GM18870 (cell line): ENCODE results near the gene TMEM131.
"Not testable (repeated sequence)": the region's sequence is repeated elsewhere in the genome, so short reads cannot be mapped to it uniquely, and the experiment has no call there.

ENCODE experiments used
- ATAC-seq: cut with Tn5 transposase; IDR thresholded peaks from one replicate; pipeline ENCODE4 v1.9.1; 2021; ENCODE audit warnings: moderate library complexity; ENCODE audit not compliant: unreplicated experiment

TMEM131 gene

DNA sequence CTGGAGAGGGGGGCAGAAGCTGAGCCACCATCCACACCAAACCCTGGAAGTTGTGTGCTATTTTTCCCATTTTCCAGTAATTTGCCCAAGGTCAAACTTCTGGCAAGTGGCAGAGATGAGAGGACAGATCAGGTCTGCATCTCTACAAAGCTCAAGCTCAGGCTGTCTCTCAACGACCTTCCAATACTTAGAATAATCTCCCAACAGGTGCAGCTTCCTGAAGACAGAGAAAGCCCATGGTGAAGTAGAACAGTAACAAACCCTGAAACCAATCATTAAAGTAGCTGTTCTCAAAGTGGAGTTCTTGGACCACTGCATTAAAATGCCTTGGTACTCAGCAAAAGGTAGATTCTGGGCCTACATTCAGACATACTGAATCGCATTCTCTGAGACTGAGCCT is 37.6 kb downstream of the TMEM131 start:
- no peak for ATAC-seq

DNA sequence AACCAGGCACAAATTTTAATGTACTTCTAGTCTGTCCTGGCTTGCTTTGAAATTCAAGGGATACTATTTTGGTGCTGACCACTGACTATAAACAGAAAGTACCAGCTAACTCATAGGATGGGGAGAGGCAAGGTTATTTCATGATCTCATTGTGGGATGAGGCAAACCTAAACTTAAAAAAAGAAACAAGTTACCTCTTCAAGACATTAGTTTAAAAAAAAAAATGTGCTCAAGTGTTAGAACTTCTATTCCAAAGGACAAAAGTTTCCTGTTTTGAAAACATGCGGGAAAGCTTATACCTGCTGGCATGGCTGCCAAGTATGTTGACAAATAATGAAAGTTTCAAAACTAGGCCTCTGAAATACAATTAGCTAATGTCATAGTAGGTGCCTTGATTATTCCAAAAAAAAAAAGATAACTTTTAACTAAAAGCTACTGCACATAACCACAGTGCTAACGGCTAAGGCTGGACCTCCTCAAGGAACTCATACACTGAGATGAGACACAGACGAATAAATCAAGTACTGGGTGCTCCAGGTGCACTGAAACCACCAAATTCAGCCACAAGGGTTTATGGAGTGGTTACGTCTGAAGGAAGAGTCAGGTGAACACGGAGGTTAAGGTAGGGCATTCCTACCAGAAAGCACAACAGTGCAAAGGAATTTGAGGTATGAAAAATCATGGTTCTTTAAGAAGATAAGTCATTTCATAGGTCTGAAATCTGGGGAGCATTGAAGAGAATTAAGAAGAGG is 38.1 kb downstream of the TMEM131 start:
- no peak for ATAC-seq

DNA sequence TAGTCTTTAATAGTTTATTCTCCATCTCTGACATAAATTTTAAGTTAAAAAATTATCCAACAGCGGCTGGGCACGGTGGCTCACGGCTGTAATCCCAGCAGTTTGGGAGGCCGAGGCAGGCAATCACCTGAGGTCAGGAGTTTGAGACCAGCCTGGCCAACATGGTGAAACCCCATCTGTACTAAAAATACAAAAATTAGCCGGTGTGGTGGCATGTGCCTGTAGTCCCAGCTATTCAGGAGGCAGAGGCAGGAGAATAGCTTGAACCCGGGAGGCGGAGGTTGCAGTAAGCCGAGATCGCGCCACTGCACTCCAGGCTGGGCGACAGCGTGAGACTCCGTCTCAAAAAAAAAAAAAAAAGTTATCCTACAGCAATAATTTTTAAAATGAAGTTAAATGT is 39.0 kb downstream of the TMEM131 start:
- not testable (repeated sequence) for ATAC-seq

- ATAC-seq: no peak
Measured at GRCh38 chr2:97953853-97954252, 41.9 kb downstream of the TMEM131 start.

- no peak for ATAC-seq
Measured at GRCh38 chr2:97952357-97952756, 43.4 kb downstream of the TMEM131 start.

DNA sequence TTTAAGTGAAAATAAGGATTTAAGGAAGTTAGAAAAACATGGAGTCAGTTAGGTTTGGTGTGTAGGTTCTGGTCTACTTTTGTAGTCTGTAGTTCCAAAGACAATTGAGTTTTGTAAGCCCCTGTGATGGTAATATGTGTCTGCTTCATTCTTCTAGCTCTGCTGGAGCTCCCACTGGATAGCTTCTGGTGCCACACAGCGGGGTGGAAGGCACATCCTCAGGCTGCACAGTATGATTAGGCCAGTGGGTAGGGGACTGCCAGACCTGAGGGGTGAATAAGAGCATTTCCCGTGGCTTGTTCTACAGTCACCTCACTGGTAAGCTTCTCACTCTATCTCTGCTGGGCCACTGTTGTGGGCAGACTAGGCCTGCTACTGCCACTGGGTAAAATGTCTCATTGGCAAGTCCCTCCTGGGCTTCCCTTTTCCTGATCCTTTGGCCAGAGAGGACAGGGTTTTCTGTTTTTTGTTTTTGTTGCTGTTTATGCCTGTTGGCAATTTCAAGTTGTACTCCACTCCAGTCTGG is 44.5 kb downstream of the TMEM131 start:
- no peak for ATAC-seq

DNA sequence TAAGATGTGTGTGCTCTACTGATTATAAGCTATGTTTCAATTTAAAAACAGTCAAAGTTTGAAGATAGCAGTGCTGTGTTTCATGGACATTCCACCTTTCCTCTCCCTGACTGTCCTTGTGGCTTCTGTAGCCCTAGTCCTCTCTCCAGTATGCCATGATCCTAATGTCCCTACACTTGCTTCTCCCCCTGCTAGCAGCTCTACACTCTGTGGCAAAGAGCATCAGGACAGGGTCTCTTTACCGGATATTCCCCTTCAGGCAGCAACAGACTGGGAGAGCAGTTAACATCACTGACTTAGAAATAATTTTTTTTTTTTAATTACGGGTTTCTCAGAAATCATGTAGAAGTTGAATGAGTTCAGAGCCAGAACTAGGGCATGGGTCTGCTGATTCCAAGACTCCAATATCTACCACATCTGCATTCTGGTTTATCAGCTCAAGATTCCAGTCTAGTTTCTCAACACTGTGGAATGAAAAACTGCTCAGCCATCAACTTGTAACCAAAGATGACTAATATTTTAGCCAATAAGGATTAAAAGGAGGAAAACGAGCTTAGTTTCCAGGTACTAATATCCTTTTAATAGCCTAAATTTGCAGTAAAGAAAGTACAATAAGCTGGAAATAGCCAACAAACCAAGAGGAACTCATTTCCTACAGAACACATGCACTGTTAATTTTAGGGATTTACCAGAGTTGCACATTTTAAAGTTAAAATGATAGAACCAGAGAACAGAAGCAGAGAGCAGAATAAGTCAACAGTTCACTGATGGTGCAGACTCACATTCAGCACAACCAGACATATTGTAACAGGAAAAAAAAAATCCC is 45.2 kb downstream of the TMEM131 start:
- no peak for ATAC-seq

GRCh38 chr2:97948926-97949325 is 46.8 kb downstream of the TMEM131 start:
- ATAC-seq: no peak

DNA sequence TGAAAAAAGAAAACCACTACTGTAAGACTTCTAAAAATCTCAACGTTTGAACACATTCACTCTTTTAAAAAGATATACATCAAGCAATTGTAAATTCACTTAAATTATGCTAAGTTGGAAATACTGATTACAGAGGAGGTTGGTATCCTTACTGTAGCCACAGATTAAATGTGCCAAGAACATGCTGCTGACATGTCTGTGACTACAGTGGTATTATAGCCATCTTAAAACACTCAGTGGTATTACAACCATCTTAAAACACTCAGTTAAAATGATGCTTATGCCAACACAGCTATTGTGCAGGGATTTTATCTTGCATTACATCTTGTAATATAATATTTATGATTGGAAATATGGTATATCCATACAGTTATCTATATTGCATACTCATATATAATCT is 50.0 kb downstream of the TMEM131 start:
- no peak for ATAC-seq

- no peak for ATAC-seq
Measured at GRCh38 chr2:97936881-97937280, 58.9 kb downstream of the TMEM131 start.

- ATAC-seq: no peak
Measured at GRCh38 chr2:97936199-97936598, 59.5 kb downstream of the TMEM131 start.

DNA sequence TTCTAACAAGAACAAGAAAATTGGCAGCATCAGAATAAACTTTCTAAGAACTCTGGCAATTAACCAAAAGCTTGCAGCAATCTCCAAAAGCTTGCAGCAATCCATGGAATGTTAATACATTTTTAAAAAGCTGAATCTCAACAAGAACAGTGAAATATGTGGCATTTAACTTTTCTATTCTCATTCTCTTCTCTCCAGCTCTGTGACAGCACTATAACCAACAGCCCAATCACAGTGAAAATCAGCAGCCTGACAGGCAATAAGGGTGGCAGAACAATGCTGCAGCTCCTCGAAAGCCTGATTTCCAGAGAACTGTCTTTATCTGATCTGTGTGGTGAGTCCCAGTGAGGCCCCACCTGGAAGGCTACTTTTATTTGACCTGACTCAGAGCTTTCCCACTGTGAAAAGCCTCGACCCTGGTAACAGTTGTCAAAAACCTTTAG is 60.0 kb downstream of the TMEM131 start:
- ATAC-seq: no peak

DNA sequence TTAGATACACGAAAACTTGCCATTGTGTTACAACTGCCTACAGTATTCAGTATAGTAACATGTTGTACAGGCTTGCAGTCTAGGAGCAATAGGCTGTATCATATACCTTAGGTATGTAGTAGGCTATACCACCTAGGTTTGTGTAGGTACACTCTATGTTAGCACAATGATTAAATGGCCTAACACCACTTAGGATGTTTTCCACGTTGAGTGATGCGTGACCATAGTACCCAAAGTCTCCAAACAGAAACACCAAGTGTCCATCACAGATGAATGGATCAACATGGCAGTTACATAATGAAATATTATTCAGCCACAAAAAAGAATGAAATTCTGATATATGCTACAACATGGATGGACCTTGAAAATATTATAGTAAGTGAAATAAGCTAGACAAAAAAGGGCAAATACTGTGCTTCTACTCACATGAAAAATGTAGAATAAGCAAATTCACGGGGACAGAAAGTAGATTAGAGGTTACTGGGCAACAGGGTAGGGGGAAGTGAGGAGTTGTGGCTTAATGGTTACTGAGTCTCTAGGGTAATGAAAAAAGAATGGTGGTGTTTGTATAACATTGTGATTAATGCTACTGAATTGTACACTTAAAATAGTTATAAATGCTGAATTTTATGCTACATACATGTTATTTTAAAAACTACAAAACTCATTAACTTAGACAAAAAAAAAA is 62.6 kb downstream of the TMEM131 start:
- no peak for ATAC-seq

DNA sequence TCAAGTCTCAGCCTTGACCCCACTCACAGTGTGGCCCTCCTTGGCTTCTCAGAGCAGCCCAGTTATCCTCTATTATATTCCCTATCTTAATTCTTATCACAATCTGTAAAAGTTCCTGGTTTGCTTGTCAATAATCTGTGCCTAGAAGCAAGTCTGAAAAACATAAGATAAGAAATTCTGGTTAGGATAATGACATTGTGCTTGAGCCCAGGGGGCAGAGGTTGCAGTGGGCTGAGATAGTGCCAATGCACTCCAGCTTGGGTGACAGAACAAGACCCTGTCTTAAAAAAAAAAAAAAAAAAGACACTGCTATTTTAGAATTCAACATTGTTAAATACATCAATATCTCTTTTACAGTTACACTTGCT is 63.9 kb downstream of the TMEM131 start:
- no peak for ATAC-seq

- ATAC-seq: no peak
Measured at GRCh38 chr2:97931118-97931857, 64.5 kb downstream of the TMEM131 start.

GRCh38 chr2:97928591-97928990 is 67.2 kb downstream of the TMEM131 start:
- no peak for ATAC-seq

GRCh38 chr2:97926946-97927345 is 68.8 kb downstream of the TMEM131 start:
- no peak for ATAC-seq

DNA sequence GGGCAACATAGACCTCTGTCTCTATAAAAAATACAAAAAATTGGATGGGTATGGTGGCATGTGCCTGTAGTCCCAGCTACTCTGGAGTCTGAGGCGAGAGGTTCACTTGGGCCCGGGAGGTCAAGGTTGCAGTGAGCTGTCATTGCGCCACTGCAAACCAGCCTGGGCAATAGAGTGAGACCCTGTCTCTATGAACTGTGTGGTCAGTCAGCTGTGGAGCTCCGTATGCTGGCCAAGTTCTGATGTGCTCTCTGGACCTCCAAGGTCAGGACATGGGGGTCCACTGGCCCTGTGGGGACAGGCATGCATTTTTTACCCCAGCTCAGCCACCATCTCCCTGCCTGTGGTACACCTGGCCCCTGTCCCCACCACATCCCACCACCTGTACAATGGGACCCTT is 71.6 kb downstream of the TMEM131 start:
- ATAC-seq: no peak

DNA sequence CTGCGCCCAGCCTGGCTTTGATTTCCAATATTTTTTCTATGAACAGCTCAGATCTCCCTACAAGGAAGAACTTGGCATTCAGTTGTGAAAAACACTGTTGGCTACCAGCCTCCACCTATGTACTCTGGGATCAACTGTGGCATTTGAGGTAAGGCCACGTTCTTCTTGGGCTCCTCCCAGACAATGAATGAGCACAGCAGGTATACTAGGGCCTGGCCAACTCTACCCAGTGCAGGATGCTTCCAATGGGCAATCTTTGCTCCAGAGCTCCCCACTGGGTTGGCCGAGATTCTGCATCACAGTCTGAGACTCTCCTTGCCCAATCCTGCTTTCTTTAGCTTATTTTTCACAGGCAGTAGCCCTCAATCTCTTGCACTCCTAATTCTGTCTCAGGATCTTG is 75.9 kb downstream of the TMEM131 start:
- ATAC-seq: no peak

DNA sequence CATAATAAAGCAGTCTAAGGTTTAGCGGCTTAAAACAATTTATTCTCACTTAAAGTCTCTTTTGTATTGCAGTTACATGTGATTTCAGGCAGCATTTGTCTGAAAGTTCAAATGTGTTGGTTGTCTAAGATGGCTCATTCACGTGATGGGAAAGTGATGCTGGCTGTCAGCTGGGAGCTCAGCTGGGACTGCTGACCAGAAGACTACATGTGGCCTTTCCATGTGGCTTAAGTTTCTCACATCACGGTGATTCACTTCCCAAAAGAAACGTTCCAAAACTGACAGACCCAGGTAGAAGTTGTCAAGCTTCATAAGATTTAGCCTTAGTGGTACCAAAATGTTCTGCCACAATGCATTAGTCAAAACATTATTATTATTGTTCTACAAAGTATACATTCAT is 76.9 kb downstream of the TMEM131 start:
- no peak for ATAC-seq

DNA sequence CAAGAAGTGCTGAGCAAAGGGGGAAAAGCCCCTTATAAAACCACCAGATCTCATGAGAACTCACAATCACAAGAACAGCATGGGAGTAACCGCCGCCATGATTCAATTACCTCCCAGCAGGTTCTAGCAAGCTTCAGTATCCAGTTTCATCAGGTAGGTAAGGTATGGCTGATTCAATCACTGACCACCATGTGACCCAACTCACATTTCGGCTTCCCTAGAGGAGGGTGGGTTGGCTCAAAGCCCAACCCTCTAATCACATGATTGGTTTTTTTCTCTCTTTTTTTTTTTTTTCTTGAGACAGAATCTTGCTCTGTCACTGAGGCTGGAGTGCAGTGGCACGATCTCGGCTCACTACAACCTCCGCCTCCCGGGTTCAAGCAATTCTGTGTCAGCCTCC is 78.1 kb downstream of the TMEM131 start:
- not testable (repeated sequence) for ATAC-seq
